Kidney epithelial cell (primary cell): ENCODE data around the gene RPH3AL. TPM values are rescaled to one million over a fixed set of nuclear protein-coding genes. Genes with fewer than 3 reads are reported as not detected.

Source experiments
- DNase-seq: peaks from one replicate; pipeline ENCODE4 v3.0.0-alpha.2; 2010; ENCODE audit warnings: low read depth
- H3K27me3 ChIP-seq: 2 replicates; pipeline ENCODE4 v1.6.0; 2011; ENCODE audit warnings: low read length; ENCODE audit not compliant: control insufficient read depth, insufficient read depth
- H3K36me3 ChIP-seq: 2 replicates; pipeline ENCODE4 v1.5.1; 2011; ENCODE audit warnings: low read length; ENCODE audit not compliant: control insufficient read depth, insufficient read depth
- H3K4me3 ChIP-seq: 2 replicates; pipeline ENCODE4 v1.5.1; 2011; ENCODE audit warnings: low read depth, mild to moderate bottlenecking, control low read depth, low read length
- CTCF ChIP-seq: IDR thresholded peaks from 2 replicates; pipeline ENCODE4 v1.5.1; 2011; ENCODE audit warnings: mild to moderate bottlenecking, moderate library complexity, low read length, control low read depth, inconsistent platforms; ENCODE audit not compliant: insufficient read depth, poor library complexity, severe bottlenecking
- total RNA-seq: library from RNA; depleted of rRNA; stranded (reverse); fragments of >200 nt; gene quantifications from 2 replicates; pipeline ENCODE4 v1.2.3, GENCODE V29; 2015

RPH3AL gene
- total RNA-seq, 1 donor from 2014 or later = 15.1 TPM

- H3K4me3 ChIP-seq = no peak overlapping the region
- H3K36me3 ChIP-seq = no peaks in the 10 kb centered on the region
- no peak for TF ChIP-seq CTCF
- H3K27me3 ChIP-seq = no peaks in the 10 kb centered on the region
- no peak for DNase-seq
These were observed 63.7 kb downstream of the RPH3AL start for GRCh38 chr17:288802-289356.

GRCh38 chr17:286571-286970 lies 66.0 kb downstream of the RPH3AL start:
- no peaks in the 10 kb centered on the region for H3K36me3 ChIP-seq
- no peak for TF ChIP-seq CTCF
- no peak for DNase-seq

GRCh38 chr17:285751-286422 lies 66.7 kb downstream of the RPH3AL start:
- no peak for TF ChIP-seq CTCF
- no peaks in the 10 kb centered on the region for H3K36me3 ChIP-seq
- no peak for DNase-seq
- no peak overlapping the region for H3K4me3 ChIP-seq
- H3K27me3 ChIP-seq = no peaks in the 10 kb centered on the region

More at GRCh38 chr17:286571-286970, 66.0 kb downstream of the RPH3AL start:
- Histone ChIP-seq H3K4me3 (no peak overlapping the region), H3K27me3 (no peaks in the 10 kb centered on the region)

GRCh38 chr17:284676-285355 lies 67.8 kb downstream of the RPH3AL start:
- Histone ChIP-seq H3K36me3 (no peaks in the 10 kb centered on the region), H3K27me3 (no peaks in the 10 kb centered on the region), H3K4me3 (no peak overlapping the region)
- no peak for TF ChIP-seq CTCF
- no peak for DNase-seq

- TF ChIP-seq CTCF = no peak
- DNase-seq = no peak
- no peak overlapping the region for H3K4me3 ChIP-seq
- no peaks in the 10 kb centered on the region for H3K27me3 ChIP-seq
- no peaks in the 10 kb centered on the region for H3K36me3 ChIP-seq
These were observed 68.5 kb downstream of the RPH3AL start for GRCh38 chr17:283911-284675.
